ENCODE measurements around the gene SKI.

Gene SKI

GRCh38 chr1:2274929-2275475 lies 46.9 kb downstream of the SKI start:
- DNase-seq (ENCODE audit: low read depth in 2 of 2) = no peak

GRCh38 chr1:2275796-2276536 lies 47.8 kb downstream of the SKI start:
- no peak for DNase-seq (ENCODE audit: low read depth in 2 of 2)

GRCh38 chr1:2276803-2277580 lies 48.9 kb downstream of the SKI start:
- no peak for DNase-seq (ENCODE audit: low read depth in 2 of 2)

- no peak for DNase-seq (ENCODE audit: low read depth in 2 of 2)
Observed at GRCh38 chr1:2277741-2278488, 49.8 kb downstream of the SKI start.

GRCh38 chr1:2278591-2279209 lies 50.6 kb downstream of the SKI start:
- no peak for DNase-seq (ENCODE audit: low read depth in 2 of 2)

GRCh38 chr1:2279210-2279639 lies 51.1 kb downstream of the SKI start:
- no peak for DNase-seq (ENCODE audit: low read depth in 2 of 2)

GRCh38 chr1:2279817-2280216 lies 51.7 kb downstream of the SKI start:
- DNase-seq (ENCODE audit: low read depth in 2 of 2) = no peak

- DNase-seq (ENCODE audit: low read depth in 2 of 2) = no peak
Observed at GRCh38 chr1:2282556-2283270, 54.6 kb downstream of the SKI start.

- DNase-seq (ENCODE audit: low read depth in 2 of 2) = no peak
Observed at GRCh38 chr1:2283371-2283990, 55.4 kb downstream of the SKI start.

GRCh38 chr1:2283991-2284895 lies 56.1 kb downstream of the SKI start:
- no peak for DNase-seq (ENCODE audit: low read depth in 2 of 2)

- no peak for DNase-seq (ENCODE audit: low read depth in 2 of 2)
Observed at GRCh38 chr1:2284932-2285331, 56.8 kb downstream of the SKI start.

GRCh38 chr1:2286923-2287322 lies 58.8 kb downstream of the SKI start:
- no peak for DNase-seq (ENCODE audit: low read depth in 2 of 2)

GRCh38 chr1:2287649-2288048 lies 59.5 kb downstream of the SKI start:
- DNase-seq (ENCODE audit: low read depth in 2 of 2) = no peak

GRCh38 chr1:2288311-2288710 lies 60.2 kb downstream of the SKI start:
- no peak for DNase-seq (ENCODE audit: low read depth in 2 of 2)

GRCh38 chr1:2288816-2289536 lies 60.9 kb downstream of the SKI start:
- DNase-seq (ENCODE audit: low read depth in 2 of 2) = no peak

- no peak for DNase-seq (ENCODE audit: low read depth in 2 of 2)
Observed at GRCh38 chr1:2289607-2290006, 61.5 kb downstream of the SKI start.

GRCh38 chr1:2290171-2290578 lies 62.1 kb downstream of the SKI start:
- DNase-seq (ENCODE audit: low read depth in 2 of 2) = no peak

GRCh38 chr1:2290595-2291510 lies 62.7 kb downstream of the SKI start:
- peak; percentile 66 to 69 for DNase-seq (ENCODE audit: low read depth in 2 of 2)

All from stimulated activated CD8-positive, alpha-beta memory T cell treated with anti-CD3 and anti-CD28 coated beads, Interleukin-15, amount 100 ng/mL, for 4 hours (primary cell).